GM21825 (cell line): ENCODE data around the gene ANO1.
"Not testable (repeated sequence)": the region's sequence is repeated elsewhere in the genome, so short reads cannot be mapped to it uniquely, and the experiment has no call there.

Experiments used
- ATAC-seq: cut with Tn5 transposase; IDR thresholded peaks from one replicate; pipeline ENCODE4 v1.9.1; 2021; ENCODE audit warnings: mild to moderate bottlenecking, moderate library complexity; ENCODE audit not compliant: unreplicated experiment

ANO1 gene

DNA sequence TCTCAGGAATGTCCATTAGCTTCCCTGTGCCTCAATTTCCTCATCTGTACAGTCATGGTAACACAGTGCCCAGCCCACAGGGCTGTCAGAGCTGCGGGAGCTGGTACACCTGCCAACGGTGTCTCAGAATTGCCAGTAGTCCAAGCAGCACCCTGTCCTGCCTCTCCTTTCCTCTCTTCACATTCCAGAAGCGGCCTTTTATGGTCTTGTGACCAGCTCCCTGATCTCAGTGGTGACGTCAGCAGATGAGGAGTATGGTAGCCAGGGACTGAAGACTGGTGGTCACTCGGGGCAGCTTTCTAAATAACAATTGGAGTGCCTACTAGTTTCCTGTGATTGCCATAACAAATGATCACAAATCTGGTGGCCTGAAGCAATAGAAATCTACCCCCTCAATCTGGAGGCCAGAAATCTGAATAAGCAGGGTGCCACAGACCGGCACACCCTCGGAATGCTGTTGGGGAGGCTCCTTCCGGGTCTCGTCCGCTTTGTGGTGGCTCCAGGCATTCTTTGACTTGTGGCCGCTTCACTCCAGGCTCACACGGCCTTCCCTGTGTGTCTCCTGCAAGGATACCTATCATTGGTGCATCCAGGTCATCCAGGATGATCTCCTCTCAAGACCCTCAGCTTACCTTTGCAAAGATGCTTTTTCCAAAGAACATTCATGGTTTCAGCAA, 127.1 kb downstream of the ANO1 start:
- no peak for ATAC-seq

DNA sequence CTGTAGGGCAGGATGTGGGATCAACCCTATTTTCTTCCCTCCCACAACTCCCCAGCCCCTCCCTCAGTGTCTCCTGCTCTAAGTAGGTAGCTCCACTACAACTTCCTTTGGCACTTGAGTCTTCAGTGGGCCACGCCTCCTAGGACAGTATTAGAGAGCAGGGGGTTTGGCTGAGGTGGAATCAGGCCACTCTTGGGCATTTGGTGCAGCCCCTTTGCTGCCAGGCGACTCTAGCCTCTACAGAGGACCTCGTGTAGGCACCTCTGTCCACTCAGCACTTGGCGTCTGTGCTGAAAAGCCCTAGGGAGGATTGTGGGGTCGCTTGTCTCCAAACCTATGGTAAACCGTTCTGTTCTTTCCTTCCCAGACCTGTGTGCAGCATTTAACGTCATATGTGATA, 127.6 kb downstream of the ANO1 start:
- no peak for ATAC-seq

DNA sequence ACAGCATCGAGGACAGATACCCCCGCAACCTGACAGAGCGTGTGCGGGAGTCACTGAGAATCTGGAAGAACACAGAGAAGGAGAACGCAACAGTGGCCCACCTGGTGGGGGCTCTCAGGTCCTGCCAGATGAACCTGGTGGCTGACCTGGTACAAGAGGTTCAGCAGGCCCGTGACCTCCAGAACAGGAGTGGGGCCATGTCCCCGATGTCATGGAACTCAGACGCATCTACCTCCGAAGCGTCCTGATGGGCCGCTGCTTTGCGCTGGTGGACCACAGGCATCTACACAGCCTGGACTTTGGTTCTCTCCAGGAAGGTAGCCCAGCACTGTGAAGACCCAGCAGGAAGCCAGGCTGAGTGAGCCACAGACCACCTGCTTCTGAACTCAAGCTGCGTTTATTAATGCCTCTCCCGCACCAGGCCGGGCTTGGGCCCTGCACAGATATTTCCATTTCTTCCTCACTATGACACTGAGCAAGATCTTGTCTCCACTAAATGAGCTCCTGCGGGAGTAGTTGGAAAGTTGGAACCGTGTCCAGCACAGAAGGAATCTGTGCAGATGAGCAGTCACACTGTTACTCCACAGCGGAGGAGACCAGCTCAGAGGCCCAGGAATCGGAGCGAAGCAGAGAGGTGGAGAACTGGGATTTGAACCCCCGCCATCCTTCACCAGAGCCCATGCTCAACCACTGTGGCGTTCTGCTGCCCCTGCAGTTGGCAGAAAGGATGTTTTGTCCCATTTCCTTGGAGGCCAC, 128.3 kb downstream of the ANO1 start:
- ATAC-seq, result no peak

DNA sequence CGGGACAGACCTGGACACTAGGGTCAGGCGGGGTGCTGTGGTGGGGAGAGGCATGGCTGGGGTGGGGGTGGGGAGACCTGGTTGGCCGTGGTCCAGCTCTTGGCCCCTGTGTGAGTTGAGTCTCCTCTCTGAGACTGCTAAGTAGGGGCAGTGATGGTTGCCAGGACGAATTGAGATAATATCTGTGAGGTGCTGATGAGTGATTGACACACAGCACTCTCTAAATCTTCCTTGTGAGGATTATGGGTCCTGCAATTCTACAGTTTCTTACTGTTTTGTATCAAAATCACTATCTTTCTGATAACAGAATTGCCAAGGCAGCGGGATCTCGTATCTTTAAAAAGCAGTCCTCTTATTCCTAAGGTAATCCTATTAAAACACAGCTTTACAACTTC, 128.9 kb downstream of the ANO1 start:
- no peak for ATAC-seq

DNA sequence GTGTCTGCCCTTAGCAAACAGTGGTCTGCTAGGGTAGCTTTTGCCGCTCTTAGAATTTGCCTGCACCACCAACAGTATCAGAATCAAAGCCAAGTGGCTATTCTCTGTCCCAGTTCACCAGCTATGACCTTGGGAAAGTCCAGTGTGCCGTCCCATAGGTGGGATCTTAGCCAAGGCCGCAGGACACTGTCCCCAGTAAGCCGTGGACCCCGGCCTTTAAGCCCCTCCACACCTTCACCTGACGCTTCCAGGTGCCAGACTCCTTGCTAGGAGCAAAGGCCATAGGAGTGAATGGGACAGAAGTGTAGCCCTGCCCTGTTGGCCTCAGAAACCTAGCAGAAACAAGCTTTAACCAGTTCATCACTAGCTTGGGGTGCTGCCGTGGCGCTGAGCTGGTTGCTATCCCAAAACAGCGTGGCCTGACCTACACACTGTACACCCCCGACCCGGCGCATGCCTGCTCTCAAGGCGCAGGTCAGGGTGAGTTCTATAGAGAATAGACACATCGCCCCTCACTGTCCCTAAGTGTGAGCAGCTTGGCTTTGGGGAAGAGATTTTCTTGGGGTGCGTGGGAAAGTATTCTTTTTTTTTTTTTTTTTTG, 129.5 kb downstream of the ANO1 start:
- no peak for ATAC-seq

DNA sequence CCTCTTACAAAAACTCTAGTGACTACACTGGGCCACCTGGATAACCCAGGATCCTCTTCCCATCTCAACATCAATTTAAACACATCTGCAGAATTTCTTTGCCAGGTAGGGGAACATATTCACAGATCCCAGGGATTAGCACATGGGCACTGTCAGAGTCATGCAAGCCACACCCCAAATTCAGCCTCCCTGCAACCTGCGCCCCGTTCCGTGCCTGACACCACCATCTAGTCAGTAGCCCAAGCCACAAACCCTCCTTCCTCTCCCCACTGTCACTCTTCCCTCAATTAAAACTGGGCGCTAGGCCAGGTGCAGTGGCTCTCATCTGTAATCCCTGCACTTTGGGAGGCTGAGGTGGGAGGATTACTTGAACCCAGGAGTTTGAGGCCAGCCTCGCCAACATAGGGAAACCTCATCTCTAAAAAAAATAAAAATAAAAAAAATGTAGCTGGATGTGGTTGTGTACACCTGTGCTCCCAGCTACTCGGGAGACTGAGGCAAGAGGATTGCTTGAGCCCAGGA, 131.3 kb downstream of the ANO1 start:
- ATAC-seq, result no peak

DNA sequence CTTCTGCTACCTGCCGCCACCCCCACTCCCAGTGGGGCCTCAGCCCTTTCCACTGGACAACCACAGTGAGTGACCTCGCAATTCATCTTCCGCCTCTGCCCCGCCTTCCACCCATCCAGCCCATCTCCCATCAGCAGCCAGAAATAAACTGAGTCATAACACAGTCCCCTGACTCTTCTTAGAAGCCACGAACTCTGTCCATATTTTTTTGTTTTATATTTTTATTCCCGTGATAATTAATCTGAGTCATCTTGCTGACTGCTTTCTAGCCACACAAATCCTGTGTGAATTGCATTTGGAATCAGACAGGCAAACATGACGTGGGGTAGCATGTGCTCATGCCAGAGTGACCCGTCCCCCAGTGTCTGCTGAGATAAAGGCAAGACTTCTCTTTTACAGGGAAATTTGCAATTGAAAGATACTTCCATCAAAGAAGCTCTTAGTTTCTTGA, 132.0 kb downstream of the ANO1 start:
- ATAC-seq, result no peak

DNA sequence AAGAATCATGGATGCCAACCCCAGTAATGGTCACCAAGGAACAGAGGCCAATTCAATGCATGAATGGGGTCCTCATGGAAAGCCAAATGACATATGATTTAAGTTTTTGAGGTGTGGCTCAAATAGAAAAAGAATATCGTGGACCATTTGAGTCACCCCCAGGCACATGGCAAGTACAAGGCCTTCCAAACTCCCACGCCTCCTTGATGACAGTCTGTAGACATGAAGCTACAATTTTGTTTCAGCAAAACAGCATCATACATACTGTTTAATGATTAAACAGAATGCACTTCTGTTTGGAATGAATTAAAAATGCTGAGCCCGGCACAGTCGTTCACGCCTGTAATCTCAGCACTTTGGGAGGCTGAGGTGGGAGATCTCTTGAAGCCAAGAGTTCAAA, 132.4 kb downstream of the ANO1 start:
- ATAC-seq, result no peak

DNA sequence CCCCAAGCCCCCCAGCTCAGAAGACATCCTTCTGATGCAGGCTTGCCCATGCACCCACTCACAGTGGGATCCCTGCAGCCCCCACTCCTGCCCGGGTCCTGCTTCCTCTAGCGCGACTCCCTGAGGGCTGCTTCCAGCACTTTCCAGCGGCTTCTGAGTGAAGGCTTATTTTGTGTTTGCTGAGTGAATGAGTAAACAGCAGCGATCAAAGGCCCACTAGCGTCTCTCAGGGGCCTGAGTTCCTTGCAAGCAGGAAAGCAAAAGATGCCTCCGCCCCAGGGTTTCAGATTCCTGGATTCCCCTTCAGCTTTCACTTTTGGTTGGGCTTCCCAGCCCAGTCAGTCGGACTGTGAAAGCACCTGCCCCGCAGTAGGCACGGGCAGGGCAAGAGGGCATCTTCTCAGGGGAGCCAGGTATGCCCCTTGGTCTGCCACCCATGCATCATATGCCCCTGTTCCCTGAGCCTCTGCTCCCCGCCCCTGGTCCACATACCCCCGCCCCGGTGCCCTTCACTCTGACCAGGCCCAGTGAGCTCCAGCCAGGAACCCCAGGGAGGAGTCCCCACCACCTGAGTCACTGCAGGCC, 134.2 kb downstream of the ANO1 start:
- ATAC-seq, result no peak

DNA sequence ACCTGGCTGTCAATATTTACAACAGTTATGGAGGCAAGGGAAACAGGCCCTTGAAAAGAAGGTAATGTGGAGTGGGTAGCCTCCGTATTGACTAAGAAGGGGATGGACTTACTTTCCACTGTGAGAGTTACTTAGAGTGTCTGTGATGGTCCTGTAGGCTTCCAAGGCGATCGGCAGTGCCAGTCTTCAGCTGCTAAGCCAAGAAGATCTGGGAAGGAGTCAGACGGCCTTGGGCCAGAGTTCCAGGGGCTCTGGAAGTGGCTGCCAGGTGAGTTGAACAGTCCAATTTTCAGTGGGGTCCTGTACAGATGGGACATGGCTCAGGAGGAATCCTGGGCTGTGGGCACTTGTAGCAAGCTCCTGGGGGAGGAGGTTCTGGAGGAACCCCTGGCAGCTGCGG, 139.3 kb downstream of the ANO1 start:
- ATAC-seq, result not testable (repeated sequence)

DNA sequence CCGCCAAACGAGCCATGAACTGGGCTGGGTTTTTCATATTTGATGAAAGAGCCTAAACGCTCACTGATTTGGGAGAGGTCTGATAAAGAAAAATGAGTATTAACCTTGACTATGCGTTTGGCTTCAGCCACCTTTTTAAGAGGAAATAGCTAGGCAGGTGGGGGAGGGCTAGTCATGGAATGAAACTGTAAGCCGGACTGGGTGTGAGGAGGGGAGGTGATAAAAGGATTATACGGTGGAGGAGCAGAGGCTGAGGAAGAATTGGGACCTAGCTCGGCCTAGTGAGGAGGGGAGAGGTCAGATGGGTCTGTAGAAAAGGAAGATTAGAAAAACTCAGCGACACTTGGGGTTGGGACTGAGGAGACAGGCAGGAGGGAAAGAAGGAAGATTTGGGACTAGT, 140.0 kb downstream of the ANO1 start:
- not testable (repeated sequence) for ATAC-seq

DNA sequence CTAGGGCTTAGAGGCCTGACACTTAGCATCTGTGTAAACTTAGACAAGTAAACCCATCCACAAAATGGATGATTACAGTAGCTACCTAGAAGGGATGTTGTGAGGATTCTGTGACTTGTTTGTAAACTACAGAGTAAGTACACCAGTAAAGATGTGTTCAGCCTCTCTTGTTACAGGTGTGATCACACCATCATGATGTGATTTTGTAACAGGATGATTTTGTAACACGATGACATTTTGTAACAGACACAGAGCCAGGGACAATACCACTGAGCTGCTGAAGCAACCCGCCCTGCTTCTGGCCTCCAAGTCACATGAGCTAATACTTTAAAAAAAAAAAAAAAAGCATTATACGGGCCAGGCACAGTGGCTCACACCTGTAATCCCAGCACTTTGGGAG, 142.0 kb downstream of the ANO1 start:
- no peak for ATAC-seq

DNA sequence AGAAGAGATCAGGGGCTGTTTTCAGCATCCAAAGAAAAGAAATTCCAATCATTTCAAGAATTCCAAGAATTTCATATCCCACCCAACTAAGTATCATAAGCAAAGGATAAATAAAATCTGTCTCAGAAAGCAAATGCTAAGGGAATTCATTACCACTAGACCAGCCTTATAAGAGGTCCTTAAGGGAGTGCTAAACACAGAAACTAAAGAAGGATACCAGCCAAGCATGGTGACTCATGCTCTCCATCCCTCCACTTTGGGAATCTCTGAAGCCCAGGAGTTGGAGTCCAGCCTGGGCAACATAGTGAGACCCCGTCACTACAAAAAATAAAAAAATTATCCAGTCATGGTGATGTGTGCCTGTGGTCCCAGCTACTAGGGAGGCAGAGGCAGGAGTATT, 142.8 kb downstream of the ANO1 start:
- no peak for ATAC-seq

DNA sequence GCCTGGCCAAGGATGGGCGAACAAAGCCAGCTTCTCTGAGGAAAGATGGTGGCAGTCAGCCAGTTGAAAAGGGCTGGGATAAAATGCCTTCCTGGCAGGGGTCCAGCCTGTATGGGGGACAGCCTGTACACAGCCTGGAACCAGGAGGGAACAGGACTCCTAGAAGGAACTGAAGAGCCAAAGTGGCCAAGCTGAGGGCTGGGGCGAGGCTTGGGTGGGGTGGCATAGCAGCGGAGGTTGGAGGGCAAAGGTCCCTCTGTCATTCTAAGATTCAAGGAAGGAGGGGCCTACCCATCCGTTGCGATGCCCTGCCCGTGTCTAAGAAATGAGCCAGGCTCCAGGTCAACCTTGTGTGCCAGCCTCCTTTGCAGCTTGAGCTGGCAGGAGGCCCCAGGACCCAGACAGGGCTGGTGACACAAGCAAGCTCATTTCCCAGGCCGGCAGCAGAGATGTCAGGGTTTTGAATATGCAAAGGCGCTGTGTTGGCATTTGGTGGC, 147.6 kb downstream of the ANO1 start:
- ATAC-seq, result no peak

DNA sequence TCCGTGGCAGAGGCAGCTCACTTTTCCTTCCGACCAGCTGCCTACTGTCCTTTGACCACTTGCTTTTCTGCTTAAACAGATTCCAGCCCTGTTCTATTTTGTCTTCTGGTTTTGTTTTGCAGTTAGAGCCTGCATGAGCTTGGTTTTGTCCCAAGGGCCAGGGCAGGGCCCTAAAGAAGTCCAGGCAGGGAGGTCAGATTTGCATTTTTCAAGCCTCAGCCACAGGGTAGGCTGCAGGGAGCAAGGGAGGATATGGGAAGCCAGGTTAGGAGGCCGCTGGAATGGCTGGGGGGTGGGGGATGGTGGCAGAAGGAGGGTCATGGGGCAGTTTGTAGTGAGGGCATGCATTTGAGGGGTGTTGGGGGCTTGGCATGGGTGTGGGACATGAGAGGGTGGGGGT, 148.1 kb downstream of the ANO1 start:
- no peak for ATAC-seq

DNA sequence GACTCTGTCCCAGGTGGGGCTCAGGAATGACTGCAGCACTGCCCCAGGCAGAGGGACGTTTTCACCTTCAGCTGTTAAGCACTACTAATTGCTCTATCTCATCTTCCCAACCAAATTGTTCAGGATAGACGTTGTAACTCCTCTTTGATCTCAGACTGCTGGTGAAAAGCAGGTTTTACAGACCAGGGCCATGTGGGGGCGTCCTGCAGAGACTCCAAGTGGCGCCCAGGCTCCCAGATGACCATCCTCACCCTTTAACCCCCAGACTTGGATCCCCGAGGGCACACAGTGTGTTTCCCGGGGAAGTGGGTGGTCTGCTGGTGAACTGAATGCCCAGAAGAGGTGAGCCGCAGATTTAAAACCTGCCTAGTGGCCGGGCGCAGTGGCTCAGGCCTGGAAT, 148.8 kb downstream of the ANO1 start:
- ATAC-seq, result no peak

DNA sequence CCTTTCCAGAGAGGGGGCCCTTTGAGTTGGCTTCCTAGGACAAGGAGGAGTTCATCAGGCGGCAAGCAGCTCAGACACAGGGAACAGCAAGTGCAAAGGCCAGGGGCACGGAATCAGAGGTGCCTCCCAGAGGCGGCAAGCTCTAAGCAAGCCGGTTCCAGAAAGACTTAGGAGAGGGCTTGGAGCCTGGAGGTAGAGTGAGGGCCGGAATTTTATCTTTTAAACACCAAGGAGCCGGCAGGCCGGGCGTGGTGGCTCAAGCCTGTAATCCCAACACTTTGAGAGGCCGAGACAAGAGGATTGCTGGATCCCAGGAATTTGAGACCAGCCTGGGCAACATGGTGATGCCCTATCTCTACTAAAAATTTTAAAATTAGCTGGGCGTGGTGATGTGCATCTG, 151.6 kb downstream of the ANO1 start:
- no peak for ATAC-seq

DNA sequence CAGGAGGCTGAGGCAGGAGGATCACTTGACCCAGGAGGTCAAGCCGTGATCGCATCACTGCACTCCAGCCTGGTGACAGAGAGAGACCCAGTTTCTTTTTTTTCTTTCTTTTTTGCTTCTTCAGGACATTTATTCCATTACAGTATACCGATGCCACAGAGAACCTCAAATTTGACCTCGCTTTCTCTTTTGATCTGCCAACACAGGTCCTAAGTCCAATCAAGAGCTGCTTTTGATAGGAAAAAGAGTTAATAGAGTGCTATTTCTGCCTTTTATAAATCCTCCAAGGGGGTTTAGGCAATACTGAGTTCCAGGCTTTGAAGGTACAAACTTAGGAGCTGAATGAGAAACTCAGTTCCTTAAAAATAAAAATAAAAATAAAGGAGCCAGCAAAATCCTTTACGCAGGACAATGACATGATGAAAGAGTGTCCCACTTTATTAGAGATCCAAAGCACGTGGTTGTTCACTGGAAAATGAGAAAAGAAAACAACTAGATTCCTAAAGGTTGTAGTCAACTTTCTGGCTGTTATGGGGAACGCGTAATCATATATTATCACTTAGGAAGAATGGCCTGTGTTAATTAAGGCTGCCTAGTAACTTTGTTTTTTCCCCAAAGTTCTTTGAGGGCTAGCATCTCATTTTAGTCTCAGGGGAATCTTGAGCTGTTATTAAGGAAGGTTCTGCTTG, 152.2 kb downstream of the ANO1 start:
- ATAC-seq, result no peak

DNA sequence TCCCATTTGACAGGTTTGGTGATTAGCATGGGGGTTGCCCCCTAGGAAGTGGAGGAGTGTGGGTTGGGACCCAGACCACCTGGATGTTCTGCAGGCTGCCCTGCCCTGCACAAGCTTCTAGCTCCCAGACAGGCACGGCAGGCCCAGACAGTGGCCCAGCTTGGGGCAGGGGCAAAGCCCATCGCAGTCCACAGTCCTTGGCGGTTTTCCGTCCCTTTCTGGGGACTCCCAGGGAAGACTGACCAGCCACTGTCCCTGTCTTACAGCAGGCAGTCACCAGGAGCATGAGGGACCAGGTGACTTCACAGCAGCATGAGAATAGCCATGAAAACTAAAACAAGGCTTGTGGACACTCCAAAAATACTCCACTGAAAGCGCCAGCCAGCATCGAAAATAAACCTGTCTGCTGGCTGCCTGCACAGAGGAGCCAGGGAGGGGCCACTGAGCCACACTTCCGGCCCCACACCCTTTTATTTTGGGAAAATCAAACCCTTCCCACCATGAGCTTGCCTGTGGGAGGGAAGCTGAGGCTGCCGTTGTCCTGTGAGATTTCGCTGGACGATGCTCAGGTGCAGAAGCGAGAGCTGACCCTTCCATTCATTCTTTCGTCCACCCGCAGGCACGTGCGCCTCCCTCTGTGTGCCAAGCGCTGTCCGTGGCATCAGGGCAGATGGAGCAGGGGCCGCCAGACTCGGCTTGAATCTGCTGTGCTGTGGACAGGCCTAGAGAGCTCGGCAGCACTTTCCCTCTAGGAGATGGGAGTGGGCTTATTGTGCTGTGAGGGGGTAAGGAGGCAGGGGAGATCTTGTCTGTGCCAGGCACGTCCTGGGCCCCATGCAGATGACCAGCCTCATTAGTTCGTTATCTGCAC, 153.0 kb downstream of the ANO1 start:
- ATAC-seq, result no peak

DNA sequence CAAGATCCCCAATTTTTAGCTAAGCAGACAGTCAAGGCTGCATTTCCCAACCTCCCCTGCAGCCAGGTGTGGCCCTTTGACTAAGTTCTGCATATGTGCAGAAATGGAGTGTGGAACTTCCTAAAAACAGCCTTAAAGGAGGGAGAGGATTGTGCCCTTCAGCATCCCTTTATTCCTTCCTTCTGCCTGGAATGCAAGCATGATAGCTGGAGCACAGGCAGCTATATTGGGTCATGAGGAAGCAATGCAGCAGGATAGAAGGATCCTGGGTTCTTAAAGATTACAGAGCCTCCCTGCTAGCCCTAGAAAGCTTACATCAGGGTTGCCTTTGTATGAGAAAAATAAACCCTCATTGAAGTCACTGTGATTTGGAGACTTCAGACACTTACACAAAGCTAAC, 154.9 kb downstream of the ANO1 start:
- no peak for ATAC-seq
